HEK293 (cell line): ENCODE measurements around the gene LCNL1.

Experiments used
- HOXA7 ChIP-seq: sonication (generic); formaldehyde crosslinking; IDR thresholded peaks from 2 replicates; pipeline ENCODE4 v1.8.1; 2022; ENCODE audit warnings: missing genetic modification reagents, borderline replicate concordance
- SETDB1 ChIP-seq: IDR thresholded peaks from one replicate; pipeline ENCODE4 v1.6.1; 2017; ENCODE audit warnings: mild to moderate bottlenecking, low read length, moderate library complexity, mixed read lengths; ENCODE audit not compliant: insufficient read length
- ZBTB7A ChIP-seq: fragments of 450-650 bp; formaldehyde crosslinking; IDR thresholded peaks from 2 replicates; pipeline ENCODE4 v1.5.1; 2016; ENCODE audit warnings: low read depth, missing biosample characterization, missing genetic modification characterization
- ZNF561 ChIP-seq: fragments of 450-650 bp; IDR thresholded peaks from 2 replicates; pipeline ENCODE4 v1.5.1; 2018; ENCODE audit warnings: missing biosample characterization, missing genetic modification characterization, borderline replicate concordance
- ZNF660 ChIP-seq: fragments of 450-650 bp; IDR thresholded peaks from 2 replicates; pipeline ENCODE4 v1.5.1; 2018; ENCODE audit warnings: missing biosample characterization, mild to moderate bottlenecking, missing genetic modification characterization
- TF ChIP-seq, protein P1 (sequence below): fragments of 450-650 bp; formaldehyde crosslinking; IDR thresholded peaks from 2 replicates; pipeline ENCODE4 v1.5.1; 2016; ENCODE audit warnings: missing biosample characterization, missing genetic modification characterization
- TF ChIP-seq, protein P2 (sequence below): fragments of 450-650 bp; formaldehyde crosslinking; IDR thresholded peaks from 2 replicates; pipeline ENCODE4 v1.5.1; 2016; ENCODE audit warnings: missing biosample characterization, missing genetic modification characterization

DNA sequence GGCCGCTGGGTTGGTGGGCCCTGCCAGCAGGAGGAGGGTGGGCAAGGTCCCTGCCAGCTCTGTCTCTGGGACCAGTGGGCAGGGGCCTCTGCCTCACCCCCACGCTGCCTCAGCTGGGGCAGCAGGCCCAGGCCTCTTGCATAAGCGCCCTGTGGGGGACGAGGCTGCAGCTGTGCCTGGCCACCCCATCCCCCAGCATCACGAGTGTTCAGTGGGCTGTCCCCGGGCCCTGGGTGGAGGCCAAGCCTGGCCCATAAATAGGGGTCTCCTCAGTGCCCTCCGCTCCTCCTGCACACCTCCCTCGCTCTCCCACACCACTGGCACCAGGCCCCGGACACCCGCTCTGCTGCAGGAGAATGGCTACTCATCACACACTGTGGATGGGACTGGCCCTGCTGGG is 5.6 kb upstream of the LCNL1 start, which contains the start of gene PTGDS:
- TF ChIP-seq HOXA7 (CRISPR knock-in tag) (no peak), ZNF660 (no peak), ZBTB7A (tag by site-specific recombination) (no peak), ZNF561 (tag by site-specific recombination) (no peak), SETDB1 (no peak)
- TF ChIP-seq, protein P1, sequence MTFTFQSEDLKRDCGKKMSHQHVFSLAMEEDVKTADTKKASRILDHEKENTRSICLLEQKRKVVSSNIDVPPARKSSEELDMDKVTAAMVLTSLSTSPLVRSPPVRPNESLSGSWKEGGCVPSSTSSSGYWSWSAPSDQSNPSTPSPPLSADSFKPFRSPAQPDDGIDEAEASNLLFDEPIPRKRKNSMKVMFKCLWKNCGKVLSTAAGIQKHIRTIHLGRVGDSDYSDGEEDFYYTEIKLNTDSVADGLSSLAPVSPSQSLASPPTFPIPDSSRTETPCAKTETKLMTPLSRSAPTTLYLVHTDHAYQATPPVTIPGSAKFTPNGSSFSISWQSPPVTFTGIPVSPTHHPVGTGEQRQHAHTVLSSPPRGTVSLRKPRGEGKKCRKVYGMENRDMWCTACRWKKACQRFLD (tag by site-specific recombination): no peak
- TF ChIP-seq, protein P2, sequence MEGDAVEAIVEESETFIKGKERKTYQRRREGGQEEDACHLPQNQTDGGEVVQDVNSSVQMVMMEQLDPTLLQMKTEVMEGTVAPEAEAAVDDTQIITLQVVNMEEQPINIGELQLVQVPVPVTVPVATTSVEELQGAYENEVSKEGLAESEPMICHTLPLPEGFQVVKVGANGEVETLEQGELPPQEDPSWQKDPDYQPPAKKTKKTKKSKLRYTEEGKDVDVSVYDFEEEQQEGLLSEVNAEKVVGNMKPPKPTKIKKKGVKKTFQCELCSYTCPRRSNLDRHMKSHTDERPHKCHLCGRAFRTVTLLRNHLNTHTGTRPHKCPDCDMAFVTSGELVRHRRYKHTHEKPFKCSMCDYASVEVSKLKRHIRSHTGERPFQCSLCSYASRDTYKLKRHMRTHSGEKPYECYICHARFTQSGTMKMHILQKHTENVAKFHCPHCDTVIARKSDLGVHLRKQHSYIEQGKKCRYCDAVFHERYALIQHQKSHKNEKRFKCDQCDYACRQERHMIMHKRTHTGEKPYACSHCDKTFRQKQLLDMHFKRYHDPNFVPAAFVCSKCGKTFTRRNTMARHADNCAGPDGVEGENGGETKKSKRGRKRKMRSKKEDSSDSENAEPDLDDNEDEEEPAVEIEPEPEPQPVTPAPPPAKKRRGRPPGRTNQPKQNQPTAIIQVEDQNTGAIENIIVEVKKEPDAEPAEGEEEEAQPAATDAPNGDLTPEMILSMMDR (tag by site-specific recombination): no peak
